Fibroblast of lung (primary cell): Measurements from ENCODE around the gene APOBEC3B.

Experiments
- CTCF ChIP-seq, 2 donors: IDR thresholded peaks in 1 of 2; conservative IDR thresholded peaks in 1 of 2; 1 replicate in 1 of 2; 2 replicates in 1 of 2; pipeline ENCODE4 v1.5.1; 2011 to 2012; ENCODE audit warnings: low read length in 2 of 2, control low read depth in 1 of 2, inconsistent platforms in 1 of 2, low read depth in 1 of 2, mild to moderate bottlenecking in 1 of 2
- EZH2 ChIP-seq: IDR thresholded peaks from 2 replicates; pipeline ENCODE4 v1.5.1; 2012; ENCODE audit warnings: low read length, control low read depth, mild to moderate bottlenecking; ENCODE audit errors: missing control alignments

- no peak for TF ChIP-seq CTCF (conservative IDR thresholded peaks at IDR 0.05 in 1 of 2, IDR thresholded peaks at IDR 0.05 in 1 of 2; ENCODE audit: low read depth in 1 of 2, low read length in 2 of 2)
- TF ChIP-seq EZH2, result no peak
Measured at GRCh38 chr22:39026509-39027150, 44.5 kb downstream of the APOBEC3B start.
